HepG2 (cell line): ENCODE results near the gene REEP3. TPM values are rescaled to one million over a fixed set of nuclear protein-coding genes. Genes with fewer than 3 reads are reported as not detected.

Experiments
- IKZF4 ChIP-seq: sonication (generic); formaldehyde crosslinking; IDR thresholded peaks from 2 replicates; pipeline ENCODE4 v1.5.1; 2020; ENCODE audit warnings: borderline replicate concordance, mild to moderate bottlenecking, low read depth, missing genetic modification reagents; ENCODE audit errors: not compliant biosample characterization
- ISX ChIP-seq: sonication (generic); formaldehyde crosslinking; conservative IDR thresholded peaks from 2 replicates; pipeline ENCODE4 v1.5.0; 2020; ENCODE audit warnings: missing genetic modification reagents
- KLF16 ChIP-seq, 2 experiments: sonication (generic) in 1 of 2; formaldehyde crosslinking in 1 of 2; IDR thresholded peaks; 2 replicates each; pipeline versions ENCODE4 v1.6.1 to v1.8.0; 2016 to 2023; ENCODE audit warnings: missing genetic modification reagents in 2 of 2, missing compliant biosample characterization in 1 of 2
- MEIS1 ChIP-seq: sonication (generic); formaldehyde crosslinking; IDR thresholded peaks from 2 replicates; pipeline ENCODE4 v1.9.0; 2021; ENCODE audit warnings: mild to moderate bottlenecking, missing genetic modification reagents, moderate library complexity, borderline replicate concordance
- MTA3 ChIP-seq: sonication (generic); formaldehyde crosslinking; IDR thresholded peaks from 2 replicates; pipeline ENCODE4 v1.4.0; 2020; ENCODE audit warnings: missing genetic modification reagents
- PAX8 ChIP-seq: sonication (generic); formaldehyde crosslinking; IDR thresholded peaks from 2 replicates; pipeline ENCODE4 v1.8.0; 2022; ENCODE audit warnings: mild to moderate bottlenecking, missing genetic modification reagents, borderline replicate concordance
- RARG ChIP-seq: sonication (generic); formaldehyde crosslinking; IDR thresholded peaks from 2 replicates; pipeline ENCODE4 v1.4.0; 2020; ENCODE audit warnings: low read depth, mild to moderate bottlenecking, missing genetic modification reagents
- RBFOX2 ChIP-seq: fragments of 200-400 bp; formaldehyde crosslinking; IDR thresholded peaks from 2 replicates; pipeline ENCODE4 v1.6.1; 2017; ENCODE audit warnings: low read depth, mild to moderate bottlenecking, low read length
- ZNF160 ChIP-seq: sonication (generic); formaldehyde crosslinking; IDR thresholded peaks from 2 replicates; pipeline ENCODE4 v1.8.0; 2022; ENCODE audit warnings: mild to moderate bottlenecking, inconsistent platforms, missing genetic modification reagents
- ZNF839 ChIP-seq: sonication (generic); formaldehyde crosslinking; IDR thresholded peaks from 2 replicates; pipeline ENCODE4 v1.4.0; 2020; ENCODE audit warnings: missing genetic modification reagents, mild to moderate bottlenecking, borderline replicate concordance
- polyA plus RNA-seq, 8 experiments: library from polyadenylated mRNA; depleted of rRNA in 3 of 8; stranded (reverse) in 7 of 8; unstranded in 1 of 8; fragments of >200 nt; fragmentation: Illumina TruSeq in 4 of 8; extraction: Trizol in 4 of 8; gene quantifications; 2 replicates each; pipeline versions ENCODE4 v1.2.1 to v1.2.3, GENCODE V29; 2011 to 2016; ENCODE audit warnings: low read depth in 4 of 8, missing spikeins in 1 of 8, mixed read lengths in 1 of 8; ENCODE audit not compliant: insufficient read depth in 1 of 8
- total RNA-seq, 5 experiments: library from RNA; depleted of rRNA; stranded (reverse); fragments of >200 nt; fragmentation: Illumina TruSeq; extraction: Trizol; gene quantifications; 2 replicates each; pipeline ENCODE4 v1.2.3, GENCODE V29; 2016; ENCODE audit warnings: low read depth in 1 of 5
- TF ChIP-seq, protein P1 (sequence below): sonication (generic); formaldehyde crosslinking; IDR thresholded peaks from 2 replicates; pipeline ENCODE4 v1.5.0; 2020; ENCODE audit warnings: mild to moderate bottlenecking, missing genetic modification reagents, borderline replicate concordance
- TF ChIP-seq, protein P2 (sequence below): fragments of 450-650 bp; IDR thresholded peaks from 2 replicates; pipeline ENCODE4 v1.6.1; 2016
- TF ChIP-seq, protein P3 (sequence below): sonication (generic); formaldehyde crosslinking; conservative IDR thresholded peaks from 2 replicates; pipeline ENCODE4 v1.8.1; 2023; ENCODE audit warnings: missing genetic modification reagents

The REEP3 gene
- total and polyA plus RNA-seq, 2 of the 13 experiments (the other 11 are each of a cell fraction or from before 2014, with no cell fraction given): 7.1 to 31.4 TPM

DNA sequence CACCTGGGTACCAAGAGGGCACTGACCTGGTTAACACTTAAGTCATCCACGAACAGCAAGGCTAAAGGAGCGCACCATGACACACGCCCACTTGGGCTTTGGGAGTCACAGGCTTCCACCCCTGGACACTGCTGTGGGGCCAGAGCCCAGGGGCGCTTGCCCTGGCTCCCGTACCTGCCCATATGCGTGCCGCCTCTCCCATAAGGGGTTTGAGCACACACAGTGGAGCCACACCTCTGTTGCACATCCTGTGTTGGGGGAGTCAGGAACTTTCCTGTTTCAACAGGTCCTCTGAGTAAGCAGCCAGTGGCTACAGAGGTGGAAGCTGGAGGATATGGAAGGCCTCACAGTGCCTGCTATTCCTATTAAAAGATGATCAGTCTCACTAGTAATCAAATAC is 152.0 kb downstream of the REEP3 start (continued):
- TF ChIP-seq, protein P1, sequence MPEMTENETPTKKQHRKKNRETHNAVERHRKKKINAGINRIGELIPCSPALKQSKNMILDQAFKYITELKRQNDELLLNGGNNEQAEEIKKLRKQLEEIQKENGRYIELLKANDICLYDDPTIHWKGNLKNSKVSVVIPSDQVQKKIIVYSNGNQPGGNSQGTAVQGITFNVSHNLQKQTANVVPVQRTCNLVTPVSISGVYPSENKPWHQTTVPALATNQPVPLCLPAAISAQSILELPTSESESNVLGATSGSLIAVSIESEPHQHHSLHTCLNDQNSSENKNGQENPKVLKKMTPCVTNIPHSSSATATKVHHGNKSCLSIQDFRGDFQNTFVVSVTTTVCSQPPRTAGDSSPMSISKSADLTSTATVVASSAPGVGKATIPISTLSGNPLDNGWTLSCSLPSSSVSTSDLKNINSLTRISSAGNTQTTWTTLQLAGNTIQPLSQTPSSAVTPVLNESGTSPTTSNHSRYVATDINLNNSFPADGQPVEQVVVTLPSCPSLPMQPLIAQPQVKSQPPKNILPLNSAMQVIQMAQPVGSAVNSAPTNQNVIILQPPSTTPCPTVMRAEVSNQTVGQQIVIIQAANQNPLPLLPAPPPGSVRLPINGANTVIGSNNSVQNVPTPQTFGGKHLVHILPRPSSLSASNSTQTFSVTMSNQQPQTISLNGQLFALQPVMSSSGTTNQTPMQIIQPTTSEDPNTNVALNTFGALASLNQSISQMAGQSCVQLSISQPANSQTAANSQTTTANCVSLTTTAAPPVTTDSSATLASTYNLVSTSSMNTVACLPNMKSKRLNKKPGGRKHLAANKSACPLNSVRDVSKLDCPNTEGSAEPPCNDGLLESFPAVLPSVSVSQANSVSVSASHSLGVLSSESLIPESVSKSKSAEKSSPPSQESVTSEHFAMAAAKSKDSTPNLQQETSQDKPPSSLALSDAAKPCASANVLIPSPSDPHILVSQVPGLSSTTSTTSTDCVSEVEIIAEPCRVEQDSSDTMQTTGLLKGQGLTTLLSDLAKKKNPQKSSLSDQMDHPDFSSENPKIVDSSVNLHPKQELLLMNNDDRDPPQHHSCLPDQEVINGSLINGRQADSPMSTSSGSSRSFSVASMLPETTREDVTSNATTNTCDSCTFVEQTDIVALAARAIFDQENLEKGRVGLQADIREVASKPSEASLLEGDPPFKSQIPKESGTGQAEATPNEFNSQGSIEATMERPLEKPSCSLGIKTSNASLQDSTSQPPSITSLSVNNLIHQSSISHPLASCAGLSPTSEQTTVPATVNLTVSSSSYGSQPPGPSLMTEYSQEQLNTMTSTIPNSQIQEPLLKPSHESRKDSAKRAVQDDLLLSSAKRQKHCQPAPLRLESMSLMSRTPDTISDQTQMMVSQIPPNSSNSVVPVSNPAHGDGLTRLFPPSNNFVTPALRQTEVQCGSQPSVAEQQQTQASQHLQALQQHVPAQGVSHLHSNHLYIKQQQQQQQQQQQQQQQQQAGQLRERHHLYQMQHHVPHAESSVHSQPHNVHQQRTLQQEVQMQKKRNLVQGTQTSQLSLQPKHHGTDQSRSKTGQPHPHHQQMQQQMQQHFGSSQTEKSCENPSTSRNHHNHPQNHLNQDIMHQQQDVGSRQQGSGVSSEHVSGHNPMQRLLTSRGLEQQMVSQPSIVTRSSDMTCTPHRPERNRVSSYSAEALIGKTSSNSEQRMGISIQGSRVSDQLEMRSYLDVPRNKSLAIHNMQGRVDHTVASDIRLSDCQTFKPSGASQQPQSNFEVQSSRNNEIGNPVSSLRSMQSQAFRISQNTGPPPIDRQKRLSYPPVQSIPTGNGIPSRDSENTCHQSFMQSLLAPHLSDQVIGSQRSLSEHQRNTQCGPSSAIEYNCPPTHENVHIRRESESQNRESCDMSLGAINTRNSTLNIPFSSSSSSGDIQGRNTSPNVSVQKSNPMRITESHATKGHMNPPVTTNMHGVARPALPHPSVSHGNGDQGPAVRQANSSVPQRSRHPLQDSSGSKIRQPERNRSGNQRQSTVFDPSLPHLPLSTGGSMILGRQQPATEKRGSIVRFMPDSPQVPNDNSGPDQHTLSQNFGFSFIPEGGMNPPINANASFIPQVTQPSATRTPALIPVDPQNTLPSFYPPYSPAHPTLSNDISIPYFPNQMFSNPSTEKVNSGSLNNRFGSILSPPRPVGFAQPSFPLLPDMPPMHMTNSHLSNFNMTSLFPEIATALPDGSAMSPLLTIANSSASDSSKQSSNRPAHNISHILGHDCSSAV (CRISPR knock-in tag): no peak
- TF ChIP-seq, protein P2, sequence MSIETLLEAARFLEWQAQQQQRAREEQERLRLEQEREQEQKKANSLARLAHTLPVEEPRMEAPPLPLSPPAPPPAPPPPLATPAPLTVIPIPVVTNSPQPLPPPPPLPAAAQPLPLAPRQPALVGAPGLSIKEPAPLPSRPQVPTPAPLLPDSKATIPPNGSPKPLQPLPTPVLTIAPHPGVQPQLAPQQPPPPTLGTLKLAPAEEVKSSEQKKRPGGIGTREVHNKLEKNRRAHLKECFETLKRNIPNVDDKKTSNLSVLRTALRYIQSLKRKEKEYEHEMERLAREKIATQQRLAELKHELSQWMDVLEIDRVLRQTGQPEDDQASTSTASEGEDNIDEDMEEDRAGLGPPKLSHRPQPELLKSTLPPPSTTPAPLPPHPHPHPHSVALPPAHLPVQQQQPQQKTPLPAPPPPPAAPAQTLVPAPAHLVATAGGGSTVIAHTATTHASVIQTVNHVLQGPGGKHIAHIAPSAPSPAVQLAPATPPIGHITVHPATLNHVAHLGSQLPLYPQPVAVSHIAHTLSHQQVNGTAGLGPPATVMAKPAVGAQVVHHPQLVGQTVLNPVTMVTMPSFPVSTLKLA: no peak
- TF ChIP-seq RARG (no peak), IKZF4 (CRISPR knock-in tag) (no peak), RBFOX2 (no peak), PAX8 (CRISPR knock-in tag) (no peak), ZNF160 (no peak), KLF16 (CRISPR knock-in tag; IDR thresholded peaks at IDR 0.05) (no peak), MEIS1 (no peak), MTA3 (CRISPR knock-in tag) (no peak), ZNF839 (CRISPR knock-in tag) (no peak), ISX (CRISPR knock-in tag) (no peak)
- TF ChIP-seq, protein P3, sequence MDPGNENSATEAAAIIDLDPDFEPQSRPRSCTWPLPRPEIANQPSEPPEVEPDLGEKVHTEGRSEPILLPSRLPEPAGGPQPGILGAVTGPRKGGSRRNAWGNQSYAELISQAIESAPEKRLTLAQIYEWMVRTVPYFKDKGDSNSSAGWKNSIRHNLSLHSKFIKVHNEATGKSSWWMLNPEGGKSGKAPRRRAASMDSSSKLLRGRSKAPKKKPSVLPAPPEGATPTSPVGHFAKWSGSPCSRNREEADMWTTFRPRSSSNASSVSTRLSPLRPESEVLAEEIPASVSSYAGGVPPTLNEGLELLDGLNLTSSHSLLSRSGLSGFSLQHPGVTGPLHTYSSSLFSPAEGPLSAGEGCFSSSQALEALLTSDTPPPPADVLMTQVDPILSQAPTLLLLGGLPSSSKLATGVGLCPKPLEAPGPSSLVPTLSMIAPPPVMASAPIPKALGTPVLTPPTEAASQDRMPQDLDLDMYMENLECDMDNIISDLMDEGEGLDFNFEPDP (CRISPR knock-in tag): no peak
